SK-MEL-5 (cell line): ENCODE results near the gene CFAP91. TPM values are rescaled to one million over a fixed set of nuclear protein-coding genes. Genes with fewer than 3 reads are reported as not detected.
"Not testable (repeated sequence)": the region's sequence is repeated elsewhere in the genome, so short reads cannot be mapped to it uniquely, and the experiment has no call there.

Experiments used
- DNase-seq: peaks from one replicate; pipeline ENCODE4 v3.0.0-alpha.2; 2016; ENCODE audit warnings: low read depth, low spot score
- in situ Hi-C: cut with HindIII; loops from 2 replicates; pipeline ENCODE4 v1.10.0; 2016; ENCODE audit warnings: low sequenced_read_pairs, high pct_unique_total_duplicates, low pct_unique_long_range_greater_than_20kb
- total RNA-seq: library from RNA; depleted of rRNA; stranded (reverse); fragments of >200 nt; shearing (Covaris generic); gene quantifications from 2 replicates; pipeline ENCODE4 v1.2.3, GENCODE V29; 2014

Gene CFAP91
- total RNA-seq, 1 experiment from 2014 or later: not detected

DNA sequence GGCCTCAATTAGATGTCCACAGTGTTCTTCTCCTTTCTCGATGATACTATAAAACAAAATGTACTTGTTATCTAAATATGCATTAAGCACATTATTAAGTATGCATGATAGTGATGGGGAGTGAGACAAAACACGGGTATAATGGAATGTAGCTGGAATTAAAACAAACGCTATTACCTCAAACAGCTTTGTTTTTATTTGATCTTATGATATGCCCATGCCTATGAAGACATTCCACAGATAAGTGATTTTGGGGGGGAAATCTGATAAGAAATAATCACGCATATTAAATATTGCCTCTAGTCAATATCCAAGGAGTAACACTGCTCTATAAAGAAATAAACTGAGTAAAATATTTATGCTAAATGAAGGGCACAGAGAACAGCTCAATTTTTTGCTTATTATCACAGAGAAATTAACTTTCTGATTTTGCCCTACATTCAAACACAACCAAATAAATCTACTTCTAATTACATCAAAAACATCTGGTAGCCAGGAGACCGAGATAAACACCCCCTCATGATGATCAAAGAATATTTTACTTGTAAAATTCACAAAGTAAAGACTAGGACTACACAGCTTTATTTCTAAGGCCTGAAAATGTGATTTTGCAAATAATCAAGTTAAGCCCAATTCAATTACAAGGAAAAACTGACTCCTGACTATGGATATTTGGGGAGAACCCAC is 27.5 kb upstream of the CFAP91 start:
- in situ Hi-C loops: no loop called here
- DNase-seq: no peak

GRCh38 chr3:119676020-119676419 is 26.8 kb upstream of the CFAP91 start:
- no peak for DNase-seq
- in situ Hi-C loops: no loop called here

- peak; percentile 96 for DNase-seq
- in situ Hi-C loops: no loop called here
Observed at GRCh38 chr3:119676771-119677640, 25.8 kb upstream of the CFAP91 start, which contains the start of gene COX17. Gene COX17 (minus strand): TSS chr3:119677406. CDS start chr3:119677310, 96 bp downstream.

DNA sequence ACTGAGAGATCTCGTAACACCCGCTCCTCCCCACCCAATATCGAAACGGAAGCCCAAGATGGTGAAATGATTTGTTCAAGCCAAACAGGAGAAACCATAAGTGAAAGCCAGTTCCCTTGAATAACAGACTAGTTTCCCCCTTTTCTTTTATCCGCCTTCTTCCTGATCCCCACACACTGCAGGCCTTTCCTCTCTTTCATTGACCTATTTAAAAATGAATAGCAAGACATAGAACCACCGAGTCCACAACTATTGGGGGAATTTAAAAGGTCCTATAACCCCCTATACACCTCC is 25.2 kb upstream of the CFAP91 start:
- in situ Hi-C loops: no loop called here

DNA sequence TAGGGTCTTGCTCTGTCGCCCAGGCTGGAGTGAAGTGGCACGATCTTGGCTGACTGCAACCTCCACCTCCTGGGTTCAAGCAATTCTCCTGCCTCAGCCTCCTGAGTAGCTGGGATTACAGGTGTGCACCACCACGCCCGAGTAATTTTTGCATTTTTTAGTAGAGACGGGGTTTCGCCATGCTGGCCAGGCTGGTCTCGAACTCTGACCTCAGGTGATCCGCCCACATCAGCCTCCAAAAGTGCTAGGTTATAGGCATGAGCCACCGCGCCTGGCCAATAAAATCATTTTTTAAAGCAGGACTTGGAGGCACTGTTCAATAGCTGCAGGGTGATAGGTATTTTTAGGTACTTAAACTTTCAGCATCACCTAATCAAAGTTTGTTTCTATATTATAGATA is 24.6 kb upstream of the CFAP91 start:
- not testable (repeated sequence) for DNase-seq

More for the DNA sequence above, 25.2 kb upstream of the CFAP91 start:
- DNase-seq: no peak

DNA sequence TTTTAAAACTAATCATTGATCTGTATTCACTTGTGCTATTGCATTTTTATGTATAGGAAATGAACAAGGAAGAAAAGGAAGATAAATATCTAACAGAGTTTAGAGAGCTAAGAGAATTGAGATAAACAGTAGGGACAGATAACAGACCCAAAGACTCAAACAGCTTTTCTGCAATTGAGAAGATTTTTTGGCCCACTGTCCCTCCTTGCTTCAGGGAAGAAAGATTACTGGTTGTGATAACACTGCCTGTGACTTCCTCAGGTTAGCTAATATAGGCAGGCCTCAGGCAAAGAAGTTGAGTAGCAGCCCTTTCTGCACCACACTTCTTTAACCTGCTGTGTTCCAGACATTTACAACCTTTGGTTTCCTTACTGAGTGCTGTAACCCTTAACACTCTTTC is 22.9 kb upstream of the CFAP91 start:
- in situ Hi-C loops: no loop called here
- DNase-seq: no peak

More for the DNA sequence above, 24.6 kb upstream of the CFAP91 start:
- in situ Hi-C loops: not testable (repeated sequence)

GRCh38 chr3:119681279-119681678 is 21.5 kb upstream of the CFAP91 start:
- peak; percentile 51 for DNase-seq
- in situ Hi-C loops: no loop called here

- DNase-seq: no peak
- in situ Hi-C loops: no loop called here
Observed at GRCh38 chr3:119683421-119683820, 19.4 kb upstream of the CFAP91 start.

GRCh38 chr3:119690043-119690656 is 12.7 kb upstream of the CFAP91 start:
- DNase-seq: peak; percentile 49
- in situ Hi-C loops: no loop called here

- peak; percentile 71 for DNase-seq
- in situ Hi-C loops: no loop called here
Observed at GRCh38 chr3:119695480-119695879, 7.3 kb upstream of the CFAP91 start.

- DNase-seq: no peak
- in situ Hi-C loops: no loop called here
Observed at GRCh38 chr3:119697394-119697793, 5.4 kb upstream of the CFAP91 start.

DNA sequence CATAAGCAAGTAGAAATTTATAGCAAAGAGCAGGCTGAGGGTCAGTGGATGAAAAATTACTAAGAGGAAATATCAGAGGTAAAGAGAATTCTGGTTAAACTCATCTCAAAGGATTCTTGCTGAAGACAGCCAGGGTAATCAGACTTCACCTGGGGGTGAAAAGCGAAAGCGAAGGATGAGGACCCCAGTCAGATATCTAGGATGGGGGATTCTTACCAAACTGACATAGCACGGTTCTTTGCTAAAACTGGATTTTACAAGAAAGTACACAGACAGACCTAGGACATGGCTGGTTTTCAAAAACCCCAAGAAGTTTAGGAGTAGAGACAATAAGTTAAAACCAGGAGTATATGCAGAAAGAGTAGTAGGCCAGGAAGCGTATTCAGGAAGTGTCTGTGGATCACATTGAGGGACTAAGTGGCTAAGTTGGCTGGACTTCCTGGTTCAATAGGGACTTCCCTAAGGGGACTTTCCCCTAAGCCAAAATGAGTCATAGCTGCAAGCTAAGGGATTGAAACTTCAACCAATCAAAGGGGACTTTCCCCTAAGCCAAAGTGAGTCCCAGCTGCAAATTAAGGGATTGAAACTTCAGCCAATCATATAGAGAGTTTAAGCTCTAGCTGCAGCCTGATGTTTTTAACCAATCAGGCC is 2.4 kb upstream of the CFAP91 start:
- DNase-seq: no peak
- in situ Hi-C loops: no loop called here

- DNase-seq: no peak
- in situ Hi-C loops: no loop called here
Observed at GRCh38 chr3:119700920-119701734, 1.7 kb upstream of the CFAP91 start.

DNA sequence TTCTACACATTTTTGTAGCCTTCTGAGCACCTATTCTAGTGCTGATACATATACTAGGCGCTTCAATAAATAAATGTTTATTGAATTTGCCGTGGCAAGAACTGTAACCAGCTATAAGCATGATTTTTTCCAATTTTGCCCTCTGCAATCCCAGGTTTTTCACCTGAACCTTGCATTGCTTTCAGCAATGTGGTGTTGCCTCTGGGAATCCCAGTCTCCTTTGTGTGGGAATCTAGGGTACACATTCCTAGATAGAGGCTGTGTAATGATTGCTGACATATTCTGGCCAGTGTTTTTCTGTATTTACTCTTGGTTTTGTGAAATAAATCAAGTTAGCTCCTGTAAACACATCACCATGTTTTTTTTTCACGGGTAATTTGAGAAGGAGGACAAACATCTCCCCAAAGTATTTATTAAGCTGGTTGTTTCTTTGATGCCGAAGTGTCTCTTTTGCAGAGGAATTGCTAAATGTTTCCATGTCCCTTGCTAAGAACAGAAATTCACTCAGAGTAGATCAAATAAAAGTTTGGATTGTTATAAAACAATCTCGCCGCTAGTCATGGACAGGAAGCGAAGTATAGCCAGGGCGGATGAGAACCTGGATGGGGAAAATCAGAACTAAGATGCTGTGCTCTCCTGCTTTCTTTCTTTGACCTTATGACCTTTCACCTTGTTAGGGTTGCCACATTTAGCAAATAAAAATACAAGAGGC is 1.2 kb downstream of the CFAP91 start:
- DNase-seq: no peak
- in situ Hi-C loops: no loop called here

- no peak for DNase-seq
- in situ Hi-C loops: no loop called here
Observed at GRCh38 chr3:119715105-119715504, 12.3 kb downstream of the CFAP91 start.

GRCh38 chr3:119716998-119717397 is 14.2 kb downstream of the CFAP91 start:
- in situ Hi-C loops: no loop called here
- no peak for DNase-seq

GRCh38 chr3:119717520-119717919 is 14.7 kb downstream of the CFAP91 start:
- DNase-seq: no peak
- in situ Hi-C loops: no loop called here
